Osteocyte (in vitro differentiated cells): ENCODE results near the gene CLMP. TPM values are rescaled to one million over a fixed set of nuclear protein-coding genes. Genes with fewer than 3 reads are reported as not detected.

Experiments used
- DNase-seq: peaks from one replicate; pipeline ENCODE4 v3.0.0; 2021; ENCODE audit warnings: mixed read lengths; ENCODE audit not compliant: unreplicated experiment; ENCODE audit errors: extremely low spot score
- H3K27ac Mint-ChIP-seq: one replicate; pipeline ENCODE4 v1.8.0; 2021; ENCODE audit warnings: mild to moderate bottlenecking, mixed read lengths; ENCODE audit not compliant: unreplicated experiment
- H3K27me3 Mint-ChIP-seq: one replicate; pipeline ENCODE4 v1.8.0; 2021; ENCODE audit warnings: mixed read lengths; ENCODE audit not compliant: unreplicated experiment
- H3K36me3 Mint-ChIP-seq: one replicate; pipeline ENCODE4 v1.8.0; 2021; ENCODE audit warnings: mixed read lengths; ENCODE audit not compliant: unreplicated experiment
- H3K4me1 Mint-ChIP-seq: one replicate; pipeline ENCODE4 v1.8.0; 2021; ENCODE audit warnings: mixed read lengths; ENCODE audit not compliant: unreplicated experiment
- H3K4me3 Mint-ChIP-seq: one replicate; pipeline ENCODE4 v1.8.0; 2021; ENCODE audit warnings: mild to moderate bottlenecking, moderate library complexity, mixed read lengths; ENCODE audit not compliant: unreplicated experiment
- H3K9me3 Mint-ChIP-seq: one replicate; pipeline ENCODE4 v1.8.0; 2021; ENCODE audit warnings: mixed read lengths; ENCODE audit not compliant: unreplicated experiment
- CTCF ChIP-seq: fragments of 200-600 bp; sonication (generic); IDR thresholded peaks from 2 replicates; pipeline ENCODE4 v1.5.0; 2021; ENCODE audit warnings: antibody characterized with exemption, mild to moderate bottlenecking, moderate library complexity
- total RNA-seq: library from RNA; stranded (reverse); gene quantifications from 2 replicates; pipeline ENCODE4 v1.2.1, GENCODE V29; 2021

Gene CLMP
- total RNA-seq, 1 donor from 2014 or later = 24.8 TPM

- no peak for TF ChIP-seq CTCF
- Mint-ChIP-seq H3K36me3 (peaks cover 59% of the 10 kb centered on the region), H3K4me3 (no peak overlapping the region), H3K9me3 (no peaks in the 10 kb centered on the region), H3K27ac (peak overlapping the region; percentile 64), H3K27me3 (no peaks in the 10 kb centered on the region), H3K4me1 (peaks cover 52% of the 10 kb centered on the region)
- no peak for DNase-seq
Measured at GRCh38 chr11:123056835-123057491, 138.1 kb downstream of the CLMP start.

- Mint-ChIP-seq H3K4me3 (no peak overlapping the region), H3K27ac (no peak overlapping the region), H3K9me3 (no peaks in the 10 kb centered on the region), H3K36me3 (peaks cover 45% of the 10 kb centered on the region), H3K4me1 (peaks cover 43% of the 10 kb centered on the region), H3K27me3 (no peaks in the 10 kb centered on the region)
- DNase-seq = no peak
- no peak for TF ChIP-seq CTCF
Measured at GRCh38 chr11:123055191-123055901, 139.7 kb downstream of the CLMP start.

- no peaks in the 10 kb centered on the region for H3K9me3 Mint-ChIP-seq
- no peaks in the 10 kb centered on the region for H3K27me3 Mint-ChIP-seq
- H3K27ac Mint-ChIP-seq = peak overlapping the region; percentile 47
- no peak overlapping the region for H3K4me3 Mint-ChIP-seq
- TF ChIP-seq CTCF = peak; percentile 78
- peaks cover 36% of the 10 kb centered on the region for H3K36me3 Mint-ChIP-seq
- no peak for DNase-seq
- peaks cover 35% of the 10 kb centered on the region for H3K4me1 Mint-ChIP-seq
Measured at GRCh38 chr11:123054301-123055065, 140.6 kb downstream of the CLMP start.

- no peaks in the 10 kb centered on the region for H3K27me3 Mint-ChIP-seq
- no peak for DNase-seq
- H3K36me3 Mint-ChIP-seq = peaks cover 24% of the 10 kb centered on the region
- H3K4me3 Mint-ChIP-seq = no peak overlapping the region
- H3K4me1 Mint-ChIP-seq = peaks cover 21% of the 10 kb centered on the region
- no peak for TF ChIP-seq CTCF
- H3K27ac Mint-ChIP-seq = no peak overlapping the region
- no peaks in the 10 kb centered on the region for H3K9me3 Mint-ChIP-seq
Measured at GRCh38 chr11:123052901-123053721, 141.9 kb downstream of the CLMP start.
